NCI-H2081 treated with DMSO at 0.1 percent for 48 hours (cell line): ENCODE data around the gene TMEM135.
"Not testable (repeated sequence)": the region's sequence is repeated elsewhere in the genome, so short reads cannot be mapped to it uniquely, and the experiment has no call there.

Experiments
- DNase-seq: peaks from one replicate; lab custom pipeline; 2025; lab: John Stamatoyannopoulos, UW

TMEM135 gene

DNA sequence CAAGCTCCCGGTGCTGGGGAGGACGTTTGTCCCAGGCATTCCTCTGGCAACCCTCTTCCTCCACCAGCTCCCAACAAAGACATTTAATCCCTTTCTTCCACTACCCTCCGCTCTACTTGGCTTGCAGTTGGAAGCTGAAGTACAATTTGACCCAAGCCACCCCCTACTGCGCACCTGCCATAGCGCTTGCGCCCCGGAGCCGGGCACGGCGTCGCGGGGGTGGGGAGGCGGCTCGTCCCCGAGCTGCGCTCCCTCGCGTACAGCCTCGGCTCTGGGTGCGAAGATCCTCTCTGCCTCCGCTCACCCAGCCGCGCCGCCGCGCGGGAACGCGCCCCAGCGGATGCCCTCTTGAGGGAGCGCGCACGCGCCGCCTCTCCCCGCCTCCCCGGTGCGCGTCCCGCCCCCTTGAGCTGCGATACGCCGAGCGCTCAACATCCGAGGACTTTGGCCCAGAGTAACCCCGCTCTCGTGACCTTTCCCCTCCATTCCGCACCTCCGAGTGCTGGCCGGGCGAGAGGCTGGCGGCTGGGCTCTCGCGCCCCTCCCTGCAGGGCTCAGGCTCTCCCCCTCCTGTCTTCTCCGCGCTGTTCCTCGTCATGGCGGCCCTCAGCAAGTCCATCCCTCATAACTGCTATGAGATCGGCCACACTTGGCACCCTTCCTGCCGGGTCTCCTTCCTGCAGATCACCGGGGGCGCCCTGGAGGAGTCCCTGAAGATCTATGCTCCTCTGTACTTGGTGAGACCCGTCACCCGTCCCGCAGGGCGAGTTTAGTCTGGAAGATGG, at the start of gene TMEM135:
Gene TMEM135, plus strand, starts transcription at position 485 of the 785 bp plus-strand sequence. Its CDS starts 112 bp downstream, at position 597.
- DNase-seq, result peak; percentile 49

DNA sequence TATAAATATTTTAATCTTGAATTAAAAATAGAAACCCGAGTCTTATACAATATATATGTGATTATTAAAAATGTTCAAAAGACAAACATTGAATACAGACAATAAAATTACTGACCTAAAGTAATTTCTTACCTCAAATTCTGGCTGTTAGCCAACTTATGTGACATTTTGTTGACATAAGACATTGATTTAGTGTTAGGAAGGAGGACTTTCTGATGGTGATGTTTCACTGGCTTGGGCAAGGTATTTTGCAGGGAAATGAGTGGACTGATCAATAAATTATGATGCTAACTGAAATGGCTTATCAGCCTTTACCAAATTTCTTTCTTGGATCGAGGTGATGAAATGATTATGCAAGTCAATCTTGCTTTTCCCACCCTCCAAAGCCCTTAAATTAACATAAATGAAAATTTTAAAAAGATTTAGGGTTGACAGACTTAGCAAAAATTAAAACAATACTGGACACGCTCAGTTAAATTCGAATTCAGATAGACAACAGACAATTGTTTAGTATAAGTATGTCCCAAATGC, 49.3 kb upstream of the TMEM135 start:
- DNase-seq, result no peak

DNA sequence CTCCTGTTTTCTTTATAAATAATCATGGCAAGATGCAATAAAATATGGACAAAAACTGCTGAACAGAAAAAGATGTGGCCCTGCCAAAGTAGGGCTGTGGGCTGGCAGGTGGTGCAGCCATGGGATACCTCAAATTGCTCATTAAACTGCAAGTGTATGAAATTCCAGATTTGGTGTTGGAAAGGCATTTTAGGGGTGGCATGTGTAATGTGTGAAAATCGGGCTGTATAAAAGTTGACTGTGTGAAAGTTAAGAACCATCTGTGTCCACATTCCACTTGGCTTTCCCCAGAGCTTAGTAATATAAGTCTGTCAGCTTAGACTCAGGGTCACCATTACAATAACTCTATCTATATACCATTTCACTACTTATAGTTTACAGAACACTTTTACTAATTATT, 47.7 kb upstream of the TMEM135 start:
- no peak for DNase-seq

DNA sequence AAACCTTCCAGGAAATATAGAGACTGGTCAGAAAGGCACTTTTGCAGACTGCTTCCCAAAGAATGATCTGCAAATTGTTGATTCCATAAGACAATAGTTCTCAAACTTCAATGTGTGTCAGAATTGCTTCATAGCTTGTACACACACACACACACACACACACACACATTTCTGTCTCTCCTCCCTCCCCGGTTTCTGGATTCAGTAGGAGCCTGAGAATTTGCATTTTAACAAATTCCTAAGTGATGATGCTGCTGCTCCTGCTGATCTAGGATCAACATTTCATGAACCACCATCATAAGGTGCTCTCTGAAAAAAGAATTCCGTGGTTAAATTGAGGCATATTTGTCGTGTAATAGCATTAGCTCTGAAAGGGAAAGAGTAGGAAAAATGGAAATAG, 47.2 kb upstream of the TMEM135 start:
- DNase-seq, result no peak

DNA sequence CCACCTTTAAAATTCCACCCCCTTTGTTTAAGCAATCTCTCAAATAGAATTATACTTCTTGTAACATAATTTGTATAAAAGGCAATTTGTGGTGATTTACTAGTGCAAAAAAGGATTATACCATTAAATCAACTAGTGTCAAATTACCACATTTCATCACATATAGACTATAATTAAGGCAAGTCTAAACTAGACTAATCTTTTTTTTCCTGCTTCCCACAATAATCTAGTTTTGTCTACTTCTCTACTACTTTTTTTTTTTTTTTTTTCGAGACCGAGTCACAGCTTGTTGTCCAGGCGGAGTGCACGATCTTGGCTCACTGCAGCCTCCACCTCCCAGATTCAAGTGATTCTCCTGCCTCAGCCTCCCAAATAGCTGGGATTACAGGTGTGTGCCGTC, 46.4 kb upstream of the TMEM135 start:
- no peak for DNase-seq

DNA sequence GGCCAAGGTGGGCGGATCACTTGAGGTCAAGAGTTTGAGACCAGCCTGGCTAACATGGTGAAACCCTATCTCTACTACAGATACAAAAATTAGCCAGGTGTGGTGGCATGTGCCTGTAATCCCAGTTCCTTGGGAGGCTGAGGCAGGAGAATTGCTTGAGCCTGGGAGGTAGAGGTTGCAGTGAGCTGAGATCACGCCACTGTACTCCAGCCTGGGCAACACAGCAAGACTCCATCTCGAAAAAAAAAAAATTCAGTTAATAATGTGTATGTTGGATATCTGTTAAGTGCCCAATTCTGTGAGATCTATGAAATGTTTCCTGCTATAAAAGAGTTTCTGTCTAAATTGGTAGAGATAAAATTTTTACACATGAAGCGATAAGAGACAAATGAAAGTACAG, 45.4 kb upstream of the TMEM135 start:
- DNase-seq, result not testable (repeated sequence)

DNA sequence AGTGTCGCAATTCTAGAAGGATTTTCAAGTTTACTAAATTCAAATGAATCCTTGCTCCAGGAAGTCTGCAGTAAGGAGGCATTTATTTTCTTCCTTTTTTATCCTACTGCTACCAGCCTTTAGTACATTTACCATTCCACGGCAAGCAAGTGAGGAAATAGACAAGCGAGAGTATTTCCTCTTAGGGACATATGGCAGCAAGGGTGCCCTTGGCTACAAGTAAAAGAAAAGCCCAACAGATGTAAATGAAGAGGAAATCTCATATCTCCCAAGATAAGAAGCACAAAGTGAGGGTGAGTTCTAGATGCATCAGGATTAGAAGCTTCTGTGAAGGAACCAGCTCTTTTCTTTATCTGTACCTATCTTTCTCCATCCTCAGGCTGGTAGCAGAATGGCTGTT, 44.7 kb upstream of the TMEM135 start:
- DNase-seq, result no peak

DNA sequence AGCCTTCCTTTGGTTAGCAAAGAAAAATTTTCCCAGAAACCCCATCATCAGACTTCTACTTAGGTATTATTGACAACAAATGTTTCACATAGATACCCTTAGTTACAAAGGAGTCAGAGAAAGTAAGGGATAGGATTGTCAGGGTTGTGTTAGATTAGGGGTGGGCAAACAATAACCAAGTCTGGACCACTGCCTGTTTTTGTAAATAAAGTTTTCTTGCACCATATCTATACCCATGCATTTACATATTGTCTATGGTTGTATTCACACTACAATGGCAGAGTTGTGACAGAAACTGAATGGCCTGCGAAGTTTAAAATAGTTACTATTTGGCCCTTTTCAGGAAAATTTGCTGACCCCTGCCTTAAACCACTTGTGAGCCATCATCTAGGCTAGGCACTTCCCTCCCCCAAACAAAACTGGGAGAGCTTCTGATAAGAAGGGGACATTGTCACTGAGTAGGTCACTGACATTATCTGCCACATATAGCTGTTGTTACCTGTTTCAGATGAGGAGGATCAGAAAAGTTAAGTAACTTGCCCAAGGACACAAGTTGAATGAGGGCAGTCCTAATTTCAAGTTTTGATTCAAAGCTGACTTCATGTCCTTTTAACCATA, 40.7 kb upstream of the TMEM135 start:
- DNase-seq, result no peak

DNA sequence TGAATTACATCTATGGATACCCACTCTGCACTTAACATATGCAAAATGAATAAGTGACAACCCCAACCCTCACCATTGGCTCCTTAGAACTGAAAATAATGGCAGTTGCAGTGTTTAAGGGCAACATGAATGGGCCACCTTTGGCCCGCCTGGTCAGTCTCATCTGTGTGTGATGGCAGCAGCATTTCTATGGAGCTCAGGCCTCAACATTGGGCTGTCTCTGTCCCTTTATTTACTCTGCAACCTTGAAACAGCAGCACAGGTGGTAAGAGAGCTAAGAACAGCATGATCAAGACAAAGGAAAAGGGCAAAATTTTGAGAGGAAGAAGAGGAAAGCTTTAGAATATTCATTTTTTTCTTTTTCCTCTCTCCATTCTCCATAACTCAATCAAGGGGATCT, 38.3 kb upstream of the TMEM135 start:
- no peak for DNase-seq

DNA sequence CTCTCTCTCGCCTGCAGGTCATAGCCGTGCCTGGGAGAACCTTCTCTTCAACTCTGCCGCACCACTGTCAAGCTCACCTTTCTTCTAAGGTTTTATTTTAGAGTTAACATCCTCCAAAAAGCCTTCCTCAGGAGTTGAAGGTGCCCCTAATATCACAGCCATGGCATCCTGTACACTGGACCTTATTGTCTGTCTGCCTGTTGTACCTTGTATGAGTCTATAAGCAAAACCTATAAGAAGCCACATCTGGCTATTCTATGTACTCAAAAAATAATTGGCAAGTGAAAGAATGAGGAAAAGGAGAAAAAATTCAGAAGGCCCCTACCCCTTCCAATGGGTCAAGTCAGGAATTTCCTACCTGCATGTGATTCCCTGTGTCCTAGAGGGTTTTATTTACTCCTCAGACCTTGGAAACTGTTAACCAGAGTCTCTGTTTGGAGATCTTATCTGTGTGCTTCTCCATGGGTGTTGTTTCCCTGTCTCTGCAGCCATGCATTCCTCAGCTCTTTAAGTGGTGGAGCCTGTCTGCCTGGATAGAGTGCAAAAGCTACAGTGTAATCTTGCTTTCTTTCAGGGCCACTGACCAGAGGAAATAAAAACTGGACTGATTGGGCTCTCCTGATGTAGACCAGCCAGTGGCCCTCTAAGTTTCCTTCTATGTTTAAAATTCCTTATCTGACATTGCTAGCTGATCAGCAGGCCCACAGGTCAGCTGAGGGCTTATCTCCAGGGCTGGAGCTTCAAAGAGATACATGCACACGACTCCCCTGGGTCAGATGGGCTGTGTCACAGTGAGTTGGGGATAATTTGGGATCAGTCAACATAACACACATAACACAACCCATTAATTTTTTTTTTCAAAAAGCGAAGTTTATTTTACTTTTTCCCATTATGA, 37.6 kb upstream of the TMEM135 start:
- DNase-seq, result no peak

DNA sequence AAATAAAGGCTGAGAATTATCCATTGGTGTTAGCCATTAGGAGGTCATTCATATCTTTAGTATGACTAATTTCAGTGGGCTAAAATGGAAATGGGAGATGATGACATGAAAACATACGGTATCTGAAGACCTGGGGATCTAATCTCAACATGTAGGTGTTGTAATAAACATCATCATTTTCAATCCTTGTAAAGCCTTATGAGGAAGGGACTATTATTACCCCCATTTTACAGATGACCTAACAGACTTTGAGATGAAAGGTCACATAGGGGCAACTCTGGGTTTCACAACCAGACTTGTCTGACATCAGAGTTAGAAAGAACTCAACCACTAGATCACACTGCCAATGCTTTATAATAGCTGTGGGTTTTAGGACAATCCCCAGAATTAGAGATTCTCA, 34.8 kb upstream of the TMEM135 start:
- DNase-seq, result no peak

DNA sequence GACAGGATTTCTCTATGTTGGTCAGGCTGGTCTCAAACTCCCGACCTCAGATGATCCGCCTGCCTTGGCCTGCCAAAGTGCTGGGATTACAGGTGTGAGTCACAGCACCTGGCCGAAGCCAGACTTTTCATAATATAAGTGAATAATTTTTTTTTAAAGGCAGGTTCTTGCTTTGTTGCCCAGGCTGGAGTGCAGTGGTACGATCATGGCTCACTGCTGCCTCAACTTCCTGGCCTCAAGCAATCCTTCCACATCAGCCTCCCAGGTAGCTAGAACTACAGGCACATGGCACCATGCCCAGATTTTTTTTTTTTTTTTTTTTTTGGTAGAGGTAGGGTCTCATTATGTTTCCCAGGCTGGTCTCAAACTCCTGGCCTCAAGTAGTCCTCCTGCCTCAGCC, 33.5 kb upstream of the TMEM135 start:
- not testable (repeated sequence) for DNase-seq

DNA sequence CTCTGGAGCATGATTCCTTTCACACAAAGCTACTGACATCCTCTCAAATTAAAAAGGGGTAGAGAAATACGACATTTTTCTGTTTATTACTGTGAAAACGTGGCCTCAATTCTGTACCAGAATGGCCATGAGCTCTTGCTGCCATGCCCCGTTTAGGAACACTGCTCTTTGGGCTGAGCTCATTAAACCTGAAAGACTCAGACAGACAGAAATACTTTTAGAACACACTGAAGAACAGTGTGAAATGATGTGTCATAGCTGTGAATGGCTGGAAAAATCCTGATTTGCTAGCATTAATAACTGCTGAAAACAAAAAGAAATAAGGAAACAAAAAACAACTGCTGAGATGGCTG, 32.2 kb upstream of the TMEM135 start:
- DNase-seq, result no peak

DNA sequence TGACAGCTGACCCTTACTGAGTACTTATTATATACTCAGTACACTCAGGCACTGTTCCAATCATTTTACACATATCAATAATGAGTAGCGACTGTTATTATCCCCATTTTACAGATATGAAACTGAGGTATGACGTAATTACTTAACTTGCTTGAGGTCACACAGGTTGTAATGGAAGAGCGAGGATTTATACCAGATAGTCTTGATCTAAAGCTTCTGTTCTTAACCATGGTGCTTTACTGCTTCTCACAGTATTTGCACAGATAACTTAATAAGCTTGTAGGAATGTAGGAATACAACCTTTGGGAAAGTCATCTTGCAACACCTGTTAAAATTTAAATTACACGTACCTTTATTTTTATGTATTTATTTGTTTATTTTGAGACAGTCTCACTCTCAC, 31.7 kb upstream of the TMEM135 start:
- DNase-seq, result no peak

DNA sequence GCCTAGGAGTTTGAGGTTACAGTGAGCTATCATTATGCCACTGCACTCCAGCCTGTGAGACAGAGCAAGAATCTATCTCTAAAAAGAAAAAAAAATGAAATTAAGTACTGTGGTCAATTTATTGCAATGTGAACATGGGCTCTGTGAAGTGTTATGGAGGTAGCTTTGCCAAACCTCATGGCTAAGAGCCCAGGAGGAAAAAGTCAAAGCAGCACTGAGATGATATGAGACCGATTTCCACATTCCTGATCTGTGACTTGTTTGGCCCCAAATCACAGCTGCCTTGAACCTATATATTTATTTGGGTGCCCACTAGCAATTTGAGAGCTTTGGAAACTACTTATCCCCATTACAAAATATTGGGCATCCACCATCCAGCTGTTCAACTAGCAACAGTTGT, 29.8 kb upstream of the TMEM135 start:
- DNase-seq, result no peak

DNA sequence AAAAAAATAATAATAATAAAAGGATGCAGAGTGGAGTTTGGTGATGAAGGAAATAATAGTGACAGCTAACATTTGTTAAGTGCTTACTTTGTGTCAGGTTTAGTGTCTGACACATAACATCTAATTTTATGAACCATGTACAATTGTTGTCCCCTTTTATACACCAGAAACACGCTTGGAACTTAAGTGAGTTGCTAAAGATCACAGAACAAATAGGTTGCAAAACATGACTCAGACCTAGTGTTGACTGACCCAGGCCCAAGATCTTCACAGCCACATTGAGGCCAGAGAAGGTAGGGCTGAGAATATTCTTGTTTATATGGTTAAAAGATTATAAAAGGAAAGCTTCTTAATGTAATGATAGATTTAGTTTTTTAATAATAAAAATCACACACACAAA, 25.6 kb upstream of the TMEM135 start:
- no peak for DNase-seq

DNA sequence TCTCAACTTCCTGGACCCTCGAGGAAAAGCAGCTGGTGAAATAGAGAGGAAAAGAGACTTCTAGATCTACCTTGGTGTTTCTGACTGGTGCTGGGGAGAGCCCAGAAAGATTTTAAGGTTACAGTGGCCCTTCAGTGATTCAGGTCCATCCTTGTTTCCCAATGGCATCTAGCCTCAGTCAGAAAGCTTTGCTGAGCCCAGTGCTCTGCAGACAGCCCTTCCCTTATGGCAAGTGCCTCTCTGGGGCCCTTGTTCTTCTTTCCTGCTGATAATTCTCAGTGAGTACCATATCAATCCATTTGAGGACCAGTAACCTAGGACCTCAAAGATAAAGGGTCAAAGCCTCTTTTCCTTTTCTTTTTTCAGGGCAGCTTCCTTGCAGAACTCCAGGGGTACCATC, 25.1 kb upstream of the TMEM135 start:
- DNase-seq, result no peak

DNA sequence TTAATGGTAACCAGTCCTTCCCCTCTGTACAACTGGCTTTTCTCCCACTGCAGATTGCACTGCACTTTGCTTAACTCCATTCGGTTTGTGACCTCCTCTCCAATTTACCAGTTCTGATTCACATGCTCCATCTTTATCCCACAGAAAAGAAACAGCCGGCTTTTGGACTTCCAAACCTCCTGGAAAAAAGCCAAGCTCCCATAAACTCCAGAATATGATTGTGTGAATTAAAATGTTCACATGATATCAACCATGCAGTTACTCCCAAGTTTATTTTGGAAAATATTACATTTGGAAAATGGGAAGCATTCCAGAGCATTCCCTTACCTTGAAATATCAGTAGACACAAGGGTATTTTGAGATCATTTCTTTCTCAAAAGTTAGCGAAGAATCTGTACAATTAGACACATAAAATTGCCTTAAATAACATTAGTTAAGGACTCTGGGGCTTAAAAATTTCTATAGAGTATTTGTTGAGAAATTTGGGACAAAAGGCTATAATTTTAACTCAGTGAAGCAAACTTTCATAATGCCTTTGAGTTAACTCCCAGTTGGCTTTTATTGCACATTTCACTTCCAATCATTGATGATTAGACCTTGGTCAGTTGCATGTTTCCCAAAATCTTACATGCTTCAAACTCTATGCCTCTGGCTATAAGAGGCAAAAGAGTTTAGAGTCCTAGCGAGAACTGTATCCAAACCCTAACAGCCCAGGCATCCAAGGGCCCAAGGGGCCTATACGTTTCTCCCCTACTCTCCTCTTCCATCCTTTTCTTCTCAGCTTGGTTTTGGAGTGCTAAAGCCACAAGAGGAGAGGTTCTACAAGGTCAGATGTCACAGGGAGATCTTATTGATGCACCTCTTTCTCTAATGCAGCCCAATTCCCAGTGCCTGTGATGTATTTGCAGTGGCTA, 23.6 kb upstream of the TMEM135 start:
- DNase-seq, result no peak

DNA sequence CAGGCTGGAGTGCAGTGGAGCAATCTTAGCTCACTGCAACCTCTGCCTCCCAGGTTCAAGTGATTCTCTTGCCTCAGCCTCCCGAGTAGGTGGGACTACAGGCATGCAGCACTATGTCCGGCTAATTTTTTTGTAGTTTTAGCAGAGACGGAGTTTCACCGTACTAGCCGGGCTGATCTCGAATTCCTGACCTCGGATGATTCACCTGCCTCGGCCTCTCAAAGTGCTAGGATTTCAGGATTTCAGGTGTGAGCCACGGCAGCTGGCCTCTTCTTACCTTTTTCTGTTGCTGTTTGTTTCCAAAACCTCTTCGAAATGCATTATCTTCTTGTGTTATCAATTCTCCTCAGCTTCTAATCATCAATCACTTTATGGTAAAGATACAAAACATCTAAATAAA, 22.1 kb upstream of the TMEM135 start:
- DNase-seq, result no peak

DNA sequence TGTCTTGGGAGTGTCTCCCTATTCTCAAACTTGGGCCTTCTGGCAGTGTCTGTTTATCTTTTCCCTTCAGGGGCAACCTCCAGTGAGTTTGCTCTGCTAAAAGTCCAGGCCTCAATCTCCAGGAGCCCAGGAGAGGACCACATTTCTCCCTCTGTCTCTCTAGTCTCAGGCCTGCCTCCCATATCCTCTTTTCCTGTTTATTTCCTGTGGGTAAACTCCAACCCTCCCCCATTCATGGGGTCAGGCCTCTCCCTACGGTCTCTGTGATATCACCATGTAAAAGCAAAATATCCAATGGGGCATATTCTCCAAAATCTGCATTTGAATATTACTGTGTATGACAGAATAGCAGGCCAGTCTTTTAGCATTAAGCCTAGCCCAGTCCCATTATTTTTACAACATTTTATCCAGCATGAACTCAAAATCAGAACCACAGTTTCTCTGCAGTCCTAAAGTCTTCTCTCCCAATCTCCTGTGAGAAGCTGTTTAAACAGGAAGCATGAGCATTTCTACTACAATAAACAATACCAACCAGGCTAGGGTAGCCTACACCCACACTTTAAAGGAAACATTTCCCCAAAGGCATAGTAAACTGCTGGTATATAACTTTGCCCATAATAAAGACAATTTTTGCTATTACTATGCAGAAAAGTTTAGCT, 18.0 kb upstream of the TMEM135 start:
- DNase-seq, result no peak

DNA sequence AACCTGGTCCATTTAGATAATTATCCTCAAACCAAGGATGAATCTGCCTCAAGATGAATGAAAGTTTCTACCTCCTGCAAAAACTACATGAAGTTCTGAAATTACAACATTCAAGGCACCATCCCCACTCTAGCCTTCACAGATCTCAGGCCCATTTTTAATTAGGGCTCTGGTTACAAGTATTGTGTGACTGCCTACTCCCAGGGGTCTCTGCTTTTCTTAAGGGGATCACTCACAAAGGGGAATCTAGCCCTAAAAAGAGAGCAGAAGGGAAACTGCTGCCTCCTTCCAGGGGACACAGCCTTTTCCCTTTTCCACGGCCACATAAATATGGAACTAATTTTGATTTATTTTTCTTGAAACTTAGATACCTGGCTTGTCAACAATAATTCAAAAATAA, 17.4 kb upstream of the TMEM135 start:
- no peak for DNase-seq
